ENCODE data around the gene VENTX. TPM values are rescaled to one million over a fixed set of nuclear protein-coding genes. Genes with fewer than 3 reads are reported as not detected.
A peak's percentile ranks its signal among the peaks of the same experiment; 100 is the strongest.

VENTX gene
- polyA plus RNA-seq, 3 donors = 1.4 to 56.0 (median 1.6) TPM

- Histone ChIP-seq H3K9me3 (replicated peaks in 1 of 2; ENCODE audit: control insufficient read depth in 1 of 2, insufficient read depth in 1 of 2, low read length in 2 of 2) (peaks cover 0 to 3% of the 10 kb centered on the region in 2 donors), H3K4me3 (replicated peaks in 1 of 3; ENCODE audit: low read depth in 2 of 3, low read length in 3 of 3) (peak overlapping the region; percentile 40 to 76 (median 55)), H4K20me1 (ENCODE audit: insufficient read depth, low read length) (no peaks in the 10 kb centered on the region), H3K36me3 (replicated peaks in 1 of 2; ENCODE audit: control insufficient read depth in 1 of 2, insufficient read depth in 2 of 2, low read length in 2 of 2) (no peaks in the 10 kb centered on the region), H3K27me3 (ENCODE audit: control insufficient read depth in 2 of 2, insufficient read depth in 2 of 2, low read length in 2 of 2) (peaks cover 6 to 54% of the 10 kb centered on the region in 2 donors), H3K79me2 (ENCODE audit: insufficient read depth, low read length) (no peaks in the 10 kb centered on the region), H3K4me1 (ENCODE audit: control insufficient read depth in 1 of 2, insufficient read depth in 2 of 2, low read length in 2 of 2) (peaks cover 47 to 66% of the 10 kb centered on the region in 2 donors), H3K4me2 (replicated peaks; ENCODE audit: extremely low read depth, low read length, poor library complexity, severe bottlenecking) (peak overlapping the region; percentile 74), H3K27ac (ENCODE audit: low read depth in 1 of 2, low read length in 2 of 2) (peak overlapping the region; percentile 89 to 92), H2AFZ (ENCODE audit: insufficient read depth, low read depth, low read length, poor library complexity, severe bottlenecking) (peak overlapping the region; percentile 74), H3K9ac (ENCODE audit: insufficient read depth, low read length, poor library complexity, severe bottlenecking) (peak overlapping the region; percentile 87)
- Mint-ChIP-seq H3K9me3 (peaks cover 2 to 17% (median 12%) of the 10 kb centered on the region in 7 donors), H3K27me3 (ENCODE audit: low read depth in 3 of 3) (peaks cover 40 to 75% (median 55%) of the 10 kb centered on the region in 3 donors), H3K36me3 (peaks cover 9 to 20% of the 10 kb centered on the region in 2 donors), H3K4me3 (peak overlapping the region; percentile 76 to 86), H3K4me1 (peaks cover 24% of the 10 kb centered on the region), H3K27ac (peak overlapping the region; percentile 89 to 97 (median 96))
- 2% methylated on average over 40 of the region's 48 CpGs for WGBS (ENCODE audit: insufficient coverage)
- DNase-seq = peak; percentile 61 to 71 (median 66)
- intact Hi-C loops (cut with micrococcal nuclease) = loop anchor here in 1 of 2 donors (10.0 kb wide), 1 partner anchor 91 kb away; no protein-coding TSS in a partner anchor
- TF ChIP-seq CTCF (IDR thresholded peaks at IDR 0.05) = no peak
These were observed 2.3 kb upstream of the VENTX start for GRCh38 chr10:133235265-133235855.

- intact Hi-C loops (cut with micrococcal nuclease) = loop anchor here (2.0 to 10.0 kb wide), 3 partner anchors 21 to 91 kb away; no protein-coding TSS in a partner anchor
- H3K36me3 Mint-ChIP-seq = peaks cover 9 to 20% of the 10 kb centered on the region in 2 donors
- H3K4me3 Mint-ChIP-seq = peak overlapping the region; percentile 76 to 81
These were observed 1.7 kb upstream of the VENTX start for GRCh38 chr10:133235932-133236331.

More at GRCh38 chr10:133235932-133236331, 1.7 kb upstream of the VENTX start:
- 0% methylated on average over 15 of the region's 18 CpGs for WGBS (ENCODE audit: insufficient coverage)
- peak overlapping the region; percentile 87 for H3K9ac ChIP-seq (ENCODE audit: insufficient read depth, low read length, poor library complexity, severe bottlenecking)
- Mint-ChIP-seq H3K9me3 (peaks cover 2 to 16% (median 12%) of the 10 kb centered on the region in 7 donors), H3K27ac (peak overlapping the region; percentile 88 to 97 (median 94)), H3K27me3 (ENCODE audit: low read depth in 3 of 3) (peaks cover 44 to 78% (median 58%) of the 10 kb centered on the region in 3 donors), H3K4me1 (peaks cover 28% of the 10 kb centered on the region)
- peaks cover 6 to 55% of the 10 kb centered on the region in 2 donors for H3K27me3 ChIP-seq (ENCODE audit: control insufficient read depth in 2 of 2, insufficient read depth in 2 of 2, low read length in 2 of 2)
- no peaks in the 10 kb centered on the region for H3K79me2 ChIP-seq (ENCODE audit: insufficient read depth, low read length)
- peak overlapping the region; percentile 89 to 92 for H3K27ac ChIP-seq (ENCODE audit: low read depth in 1 of 2, low read length in 2 of 2)
- H3K4me2 ChIP-seq (replicated peaks; ENCODE audit: extremely low read depth, low read length, poor library complexity, severe bottlenecking) = peak overlapping the region; percentile 74
- H2AFZ ChIP-seq (ENCODE audit: insufficient read depth, low read depth, low read length, poor library complexity, severe bottlenecking) = peak overlapping the region; percentile 74
- peak overlapping the region; percentile 40 to 76 (median 55) for H3K4me3 ChIP-seq (replicated peaks in 1 of 3; ENCODE audit: low read depth in 2 of 3, low read length in 3 of 3)
- TF ChIP-seq CTCF (IDR thresholded peaks at IDR 0.05) = no peak
- H4K20me1 ChIP-seq (ENCODE audit: insufficient read depth, low read length) = no peaks in the 10 kb centered on the region
- H3K36me3 ChIP-seq (replicated peaks in 1 of 2; ENCODE audit: control insufficient read depth in 1 of 2, insufficient read depth in 2 of 2, low read length in 2 of 2) = no peaks in the 10 kb centered on the region
- H3K4me1 ChIP-seq (ENCODE audit: control insufficient read depth in 1 of 2, insufficient read depth in 2 of 2, low read length in 2 of 2) = peaks cover 51 to 66% of the 10 kb centered on the region in 2 donors
- peak; percentile 61 to 78 (median 75) for DNase-seq
- peaks cover 0 to 3% of the 10 kb centered on the region in 2 donors for H3K9me3 ChIP-seq (replicated peaks in 1 of 2; ENCODE audit: control insufficient read depth in 1 of 2, insufficient read depth in 1 of 2, low read length in 2 of 2)
